Activated CD4-positive, alpha-beta T cell treated with anti-CD3 and anti-CD28 coated beads for 36 hours (primary cell): ENCODE measurements around the gene COL9A3. TPM values are rescaled to one million over a fixed set of nuclear protein-coding genes. Genes with fewer than 3 reads are reported as not detected.

Source experiments
- ATAC-seq: fragments of 200-7000 bp; cut with Tn5 transposase; one replicate; pipeline ENCODE4 v1.10.0; 2021; ENCODE audit warnings: mild to moderate bottlenecking, moderate library complexity
- CTCF ChIA-PET: fragments of 350-600 bp; sonication (Branson Sonifier 250); formaldehyde crosslinking; loops from one replicate; lab custom pipeline; 2021; ENCODE audit warnings: antibody characterized with exemption; lab: Charles Lee
- POLR2A ChIA-PET: fragments of 350-600 bp; sonication (Branson Sonifier 250); formaldehyde crosslinking; loops from one replicate; lab custom pipeline; 2021; ENCODE audit warnings: antibody characterized with exemption, inconsistent platforms; lab: Charles Lee
- DNase-seq: peaks from one replicate; pipeline ENCODE4 v3.0.0-alpha.2; 2020
- H3K27ac Mint-ChIP-seq: one replicate; pipeline ENCODE4 v1.8.0; 2021; ENCODE audit warnings: mixed read lengths
- H3K27me3 Mint-ChIP-seq: one replicate; pipeline ENCODE4 v1.8.0; 2021; ENCODE audit warnings: mixed read lengths
- H3K36me3 Mint-ChIP-seq: one replicate; pipeline ENCODE4 v1.8.0; 2021; ENCODE audit warnings: low read depth, mixed read lengths
- H3K4me1 Mint-ChIP-seq: one replicate; pipeline ENCODE4 v1.8.0; 2021; ENCODE audit warnings: mixed read lengths
- H3K4me3 Mint-ChIP-seq: one replicate; pipeline ENCODE4 v1.8.0; 2021; ENCODE audit warnings: mild to moderate bottlenecking, moderate library complexity, mixed read lengths
- H3K9me3 Mint-ChIP-seq: one replicate; pipeline ENCODE4 v1.8.0; 2021; ENCODE audit warnings: low read depth, mixed read lengths
- intact Hi-C, 2 experiments: fragments of 100-400 bp; cut with DNase I in 1 of 2; cut with micrococcal nuclease in 1 of 2; formaldehyde crosslinking; loops; one replicate each; pipeline versions ENCODE4 v1.14.2 to v1.15.1; 2022 to 2024; cut with DNase I, micrococcal nuclease
- total RNA-seq, 2 experiments: library from RNA; stranded (reverse); gene quantifications; one replicate each; pipeline ENCODE4 v1.2.3, GENCODE V29; 2021

The COL9A3 gene
- total RNA-seq, 2 experiments from 2014 or later = not detected

GRCh38 chr20:62832212-62832922 lies 15.5 kb downstream of the COL9A3 start:
- CTCF ChIA-PET = interaction anchor here (0.5 to 1.5 kb wide), 3 partner anchors 8 to 176 kb away, joined by 3 to 4 read pairs (median 3); no protein-coding TSS in a partner anchor
- intact Hi-C loops = no loop called here
- no peaks in the 10 kb centered on the region for H3K9me3 Mint-ChIP-seq
- H3K4me1 Mint-ChIP-seq = peaks cover 4% of the 10 kb centered on the region
- ATAC-seq = peak; percentile 82
- no peaks in the 10 kb centered on the region for H3K36me3 Mint-ChIP-seq
- peak; percentile 47 for DNase-seq
- H3K27me3 Mint-ChIP-seq = no peaks in the 10 kb centered on the region
- no peak overlapping the region for H3K27ac Mint-ChIP-seq
- POLR2A ChIA-PET = interaction anchor here (0.6 kb wide), 1 partner anchor 99 kb away, joined by 5 read pairs; no protein-coding TSS in a partner anchor
- no peak overlapping the region for H3K4me3 Mint-ChIP-seq

GRCh38 chr20:62832951-62833391 lies 16.1 kb downstream of the COL9A3 start:
- intact Hi-C loops = no loop called here
- ChIA-PET CTCF (interaction anchor here (0.5 to 1.5 kb wide), 2 partner anchors 18 to 176 kb away, joined by 3 to 4 read pairs; no protein-coding TSS in a partner anchor), POLR2A (no interaction called here)
- ATAC-seq = no peak
- H3K27me3 Mint-ChIP-seq = no peaks in the 10 kb centered on the region
- H3K4me1 Mint-ChIP-seq = peaks cover 4% of the 10 kb centered on the region
- H3K36me3 Mint-ChIP-seq = no peaks in the 10 kb centered on the region
- H3K4me3 Mint-ChIP-seq = no peak overlapping the region
- H3K27ac Mint-ChIP-seq = no peak overlapping the region
- H3K9me3 Mint-ChIP-seq = no peaks in the 10 kb centered on the region
- no peak for DNase-seq

- DNase-seq (no peak), ATAC-seq (no peak)
- ChIA-PET POLR2A (no interaction called here), CTCF (interaction anchor here (0.6 to 0.7 kb wide), 2 partner anchors 174 to 268 kb away, joined by 3 to 5 read pairs; no protein-coding TSS in a partner anchor)
- Mint-ChIP-seq H3K4me3 (no peak overlapping the region), H3K9me3 (no peaks in the 10 kb centered on the region), H3K4me1 (peaks cover 4% of the 10 kb centered on the region), H3K27me3 (no peaks in the 10 kb centered on the region), H3K36me3 (no peaks in the 10 kb centered on the region), H3K27ac (no peak overlapping the region)
- intact Hi-C loops = no loop called here
Measured at GRCh38 chr20:62834967-62835730, 18.3 kb downstream of the COL9A3 start.

GRCh38 chr20:62835931-62836861 lies 19.3 kb downstream of the COL9A3 start:
- no peaks in the 10 kb centered on the region for H3K27me3 Mint-ChIP-seq

GRCh38 chr20:62836967-62837490 lies 20.2 kb downstream of the COL9A3 start:
- Mint-ChIP-seq H3K4me3 (no peak overlapping the region), H3K9me3 (no peaks in the 10 kb centered on the region), H3K4me1 (peaks cover 4% of the 10 kb centered on the region), H3K27ac (no peak overlapping the region), H3K36me3 (no peaks in the 10 kb centered on the region), H3K27me3 (no peaks in the 10 kb centered on the region)
- intact Hi-C loops = no loop called here
- ATAC-seq (no peak), DNase-seq (no peak)
- CTCF ChIA-PET = no interaction called here
- POLR2A ChIA-PET = no interaction called here

More at GRCh38 chr20:62835931-62836861, 19.3 kb downstream of the COL9A3 start:
- H3K36me3 Mint-ChIP-seq = no peaks in the 10 kb centered on the region
- H3K9me3 Mint-ChIP-seq = no peaks in the 10 kb centered on the region
- CTCF ChIA-PET = interaction anchor here (0.6 kb wide), 1 partner anchor 269 kb away, joined by 5 read pairs; no protein-coding TSS in a partner anchor
- POLR2A ChIA-PET = no interaction called here
- DNase-seq = no peak
- ATAC-seq = no peak
- intact Hi-C loops = no loop called here
- H3K4me1 Mint-ChIP-seq = peaks cover 4% of the 10 kb centered on the region
- H3K27ac Mint-ChIP-seq = no peak overlapping the region
- H3K4me3 Mint-ChIP-seq = no peak overlapping the region

- H3K9me3 Mint-ChIP-seq = no peaks in the 10 kb centered on the region
- H3K36me3 Mint-ChIP-seq = no peaks in the 10 kb centered on the region
- DNase-seq (no peak), ATAC-seq (no peak)
- ChIA-PET CTCF (no interaction called here), POLR2A (no interaction called here)
- no peaks in the 10 kb centered on the region for H3K27me3 Mint-ChIP-seq
- no peak overlapping the region for H3K27ac Mint-ChIP-seq
- peaks cover 2% of the 10 kb centered on the region for H3K4me1 Mint-ChIP-seq
- no peak overlapping the region for H3K4me3 Mint-ChIP-seq
- intact Hi-C loops = no loop called here
Measured at GRCh38 chr20:62837790-62838127, 20.9 kb downstream of the COL9A3 start.

- no peak for ATAC-seq
- POLR2A ChIA-PET = no interaction called here
Measured at GRCh38 chr20:62838128-62838891, 21.5 kb downstream of the COL9A3 start.

GRCh38 chr20:62839261-62839660 lies 22.4 kb downstream of the COL9A3 start:
- CTCF ChIA-PET = no interaction called here
- Mint-ChIP-seq H3K4me3 (no peak overlapping the region), H3K36me3 (no peaks in the 10 kb centered on the region), H3K27me3 (no peaks in the 10 kb centered on the region), H3K27ac (no peak overlapping the region), H3K4me1 (no peaks in the 10 kb centered on the region), H3K9me3 (no peaks in the 10 kb centered on the region)
- intact Hi-C loops = no loop called here
- ATAC-seq (no peak), DNase-seq (no peak)
- POLR2A ChIA-PET = no interaction called here

More at GRCh38 chr20:62838128-62838891, 21.5 kb downstream of the COL9A3 start:
- Mint-ChIP-seq H3K27ac (no peak overlapping the region), H3K36me3 (no peaks in the 10 kb centered on the region), H3K27me3 (no peaks in the 10 kb centered on the region), H3K9me3 (no peaks in the 10 kb centered on the region), H3K4me1 (no peaks in the 10 kb centered on the region), H3K4me3 (no peak overlapping the region)
- CTCF ChIA-PET = no interaction called here
- intact Hi-C loops = no loop called here
- DNase-seq = peak; percentile 44

- Mint-ChIP-seq H3K4me3 (no peak overlapping the region), H3K4me1 (no peaks in the 10 kb centered on the region), H3K27me3 (no peaks in the 10 kb centered on the region), H3K36me3 (no peaks in the 10 kb centered on the region), H3K9me3 (no peaks in the 10 kb centered on the region), H3K27ac (no peak overlapping the region)
- CTCF ChIA-PET = no interaction called here
- DNase-seq = no peak
- POLR2A ChIA-PET = no interaction called here
- intact Hi-C loops = no loop called here
- no peak for ATAC-seq
Measured at GRCh38 chr20:62839816-62840215, 23.0 kb downstream of the COL9A3 start.
